HepG2 (cell line): ENCODE data around the gene SPOPL. TPM values are rescaled to one million over a fixed set of nuclear protein-coding genes. Genes with fewer than 3 reads are reported as not detected.
A peak's percentile ranks its signal among the peaks of the same experiment; 100 is the strongest.

Experiments
- ARNT2 ChIP-seq: sonication (generic); formaldehyde crosslinking; IDR thresholded peaks from 2 replicates; pipeline ENCODE4 v1.8.0; 2022; ENCODE audit warnings: mild to moderate bottlenecking, low read depth, missing genetic modification reagents, moderate library complexity
- IKZF1 ChIP-seq: fragments of 450-650 bp; IDR thresholded peaks from 2 replicates; pipeline ENCODE4 v1.7.1; 2016
- MAFG ChIP-seq: sonication (generic); formaldehyde crosslinking; IDR thresholded peaks from 2 replicates; pipeline ENCODE4 v1.5.1; 2020; ENCODE audit warnings: mild to moderate bottlenecking, missing genetic modification reagents
- MATR3 ChIP-seq: sonication (generic); formaldehyde crosslinking; IDR thresholded peaks from 2 replicates; pipeline ENCODE4 v1.4.0; 2020; ENCODE audit warnings: missing genetic modification reagents
- MYC ChIP-seq: sonication (generic); formaldehyde crosslinking; IDR thresholded peaks from 2 replicates; pipeline ENCODE4 v1.9.0; 2021; ENCODE audit warnings: missing genetic modification reagents, borderline replicate concordance
- NFYC ChIP-seq: IDR thresholded peaks from 2 replicates; pipeline ENCODE4 v1.6.1; 2016; ENCODE audit warnings: missing genetic modification reagents, missing compliant biosample characterization
- PHF21A ChIP-seq: sonication (generic); formaldehyde crosslinking; IDR thresholded peaks from 2 replicates; pipeline ENCODE4 v1.5.0; 2020; ENCODE audit warnings: mild to moderate bottlenecking, missing genetic modification reagents
- RFX5 ChIP-seq: IDR thresholded peaks from 2 replicates; pipeline ENCODE4 v1.6.1; 2011; ENCODE audit warnings: low read depth, low read length, improper control_type of control experiment
- SOX13 ChIP-seq, 3 experiments: fragments of 450-650 bp in 1 of 3; sonication (generic) in 1 of 3; formaldehyde crosslinking in 1 of 3; IDR thresholded peaks in 2 of 3; conservative IDR thresholded peaks in 1 of 3; 2 replicates each; pipeline versions ENCODE4 v1.5.0 to v1.6.1; 2016 to 2020; ENCODE audit warnings: antibody characterized with exemption in 1 of 3, mild to moderate bottlenecking in 1 of 3, missing compliant biosample characterization in 1 of 3, missing genetic modification reagents in 1 of 3, moderate library complexity in 1 of 3
- SYNCRIP ChIP-seq: fragments of 200-400 bp; formaldehyde crosslinking; IDR thresholded peaks from 2 replicates; pipeline ENCODE4 v1.6.1; 2018; ENCODE audit warnings: mild to moderate bottlenecking, low read depth, low read length; ENCODE audit not compliant: insufficient read depth
- TBP ChIP-seq: sonication (generic); formaldehyde crosslinking; IDR thresholded peaks from 2 replicates; pipeline ENCODE4 v1.5.0; 2020; ENCODE audit warnings: missing genetic modification reagents
- TEAD3 ChIP-seq: optimal IDR thresholded peaks from 2 replicates; pipeline ENCODE3; 2016; ENCODE audit warnings: borderline replicate concordance
- YY1 ChIP-seq: IDR thresholded peaks from 2 replicates; pipeline ENCODE4 v1.6.1; 2011; ENCODE audit warnings: low read length, low read depth, moderate library complexity, mild to moderate bottlenecking; ENCODE audit not compliant: insufficient read depth, insufficient replicate concordance
- ZBTB1 ChIP-seq: sonication (generic); formaldehyde crosslinking; IDR thresholded peaks from 2 replicates; pipeline ENCODE4 v1.4.0; 2020; ENCODE audit warnings: missing genetic modification reagents, borderline replicate concordance
- ZBTB21 ChIP-seq: sonication (generic); formaldehyde crosslinking; IDR thresholded peaks from 2 replicates; pipeline ENCODE4 v1.4.0; 2020; ENCODE audit warnings: missing genetic modification reagents
- ZEB1 ChIP-seq: IDR thresholded peaks from 2 replicates; pipeline ENCODE4 v1.6.1; 2012; ENCODE audit warnings: mild to moderate bottlenecking, low read depth, inconsistent platforms; ENCODE audit not compliant: insufficient replicate concordance
- ZFP36 ChIP-seq: fragments of 150-350 bp; IDR thresholded peaks from 2 replicates; pipeline ENCODE4 v1.6.1; 2018; ENCODE audit warnings: borderline replicate concordance, low read length, low read depth; ENCODE audit not compliant: partially characterized antibody
- ZNF24 ChIP-seq: fragments of 450-650 bp; IDR thresholded peaks from 2 replicates; pipeline ENCODE4 v1.6.1; 2017; ENCODE audit warnings: antibody characterized with exemption, mild to moderate bottlenecking
- ZNF292 ChIP-seq: sonication (generic); formaldehyde crosslinking; IDR thresholded peaks from 2 replicates; pipeline ENCODE4 v1.8.1; 2022; ENCODE audit warnings: mild to moderate bottlenecking, low read depth, missing genetic modification reagents, borderline replicate concordance
- ZNF430 ChIP-seq: sonication (generic); formaldehyde crosslinking; IDR thresholded peaks from 2 replicates; pipeline ENCODE4 v1.9.0; 2021; ENCODE audit warnings: mild to moderate bottlenecking, missing genetic modification reagents
- ZNF816 ChIP-seq: sonication (generic); formaldehyde crosslinking; IDR thresholded peaks from 2 replicates; pipeline ENCODE4 v1.8.0; 2022; ENCODE audit warnings: missing genetic modification reagents, mild to moderate bottlenecking, borderline replicate concordance
- polyA plus RNA-seq, 8 experiments: library from polyadenylated mRNA; depleted of rRNA in 3 of 8; stranded (reverse) in 7 of 8; unstranded in 1 of 8; fragments of >200 nt; fragmentation: Illumina TruSeq in 4 of 8; extraction: Trizol in 4 of 8; gene quantifications; 2 replicates each; pipeline versions ENCODE4 v1.2.1 to v1.2.3, GENCODE V29; 2011 to 2016; ENCODE audit warnings: low read depth in 4 of 8, missing spikeins in 1 of 8, mixed read lengths in 1 of 8; ENCODE audit not compliant: insufficient read depth in 1 of 8
- total RNA-seq, 5 experiments: library from RNA; depleted of rRNA; stranded (reverse); fragments of >200 nt; fragmentation: Illumina TruSeq; extraction: Trizol; gene quantifications; 2 replicates each; pipeline ENCODE4 v1.2.3, GENCODE V29; 2016; ENCODE audit warnings: low read depth in 1 of 5
- TF ChIP-seq, protein P1 (sequence below): sonication (generic); formaldehyde crosslinking; IDR thresholded peaks from 2 replicates; pipeline ENCODE4 v1.5.0; 2020; ENCODE audit warnings: missing genetic modification reagents, mild to moderate bottlenecking, borderline replicate concordance
- TF ChIP-seq, protein P2 (sequence below): sonication (generic); formaldehyde crosslinking; IDR thresholded peaks from 2 replicates; pipeline ENCODE4 v1.8.1; 2023; ENCODE audit warnings: missing genetic modification reagents, mild to moderate bottlenecking, borderline replicate concordance
- TF ChIP-seq, protein P3 (sequence below): sonication (generic); formaldehyde crosslinking; IDR thresholded peaks from 2 replicates; pipeline ENCODE4 v1.5.0; 2020; ENCODE audit warnings: mild to moderate bottlenecking, missing genetic modification reagents, moderate library complexity
- TF ChIP-seq, protein P4 (sequence below): IDR thresholded peaks from 2 replicates; pipeline ENCODE4 v1.6.1; 2012; ENCODE audit warnings: low read depth, low read length, improper control_type of control experiment

The SPOPL gene
- total and polyA plus RNA-seq, 2 of the 13 experiments (the other 11 are each of a cell fraction or from before 2014, with no cell fraction given) = 12.6 to 51.6 TPM

DNA sequence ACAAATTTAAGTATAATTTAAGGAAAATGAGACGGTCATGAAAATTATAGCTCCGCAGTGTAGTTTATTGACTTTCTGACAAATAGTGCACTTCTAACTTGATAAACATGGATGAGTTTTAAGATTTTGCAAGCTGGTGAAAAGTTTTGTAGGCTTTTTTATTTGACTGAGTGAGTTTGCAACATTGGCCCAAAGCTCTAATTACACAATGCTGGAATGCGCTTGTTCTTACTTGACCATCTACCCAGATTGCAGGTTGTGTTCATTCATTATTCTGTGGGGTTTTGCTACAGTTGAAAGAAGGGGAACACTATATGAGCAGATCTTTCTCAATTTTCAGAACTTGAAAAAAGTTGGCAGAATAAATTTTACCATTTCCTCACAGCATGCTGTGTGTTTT lies 13.5 kb downstream of the SPOPL start (continued):
- TF ChIP-seq MYC (CRISPR knock-in tag) (no peak), NFYC (no peak), TBP (CRISPR knock-in tag) (no peak), IKZF1 (no peak), ZFP36 (no peak), RFX5 (no peak), ZEB1 (no peak), MAFG (CRISPR knock-in tag) (no peak), ZNF24 (0 out of 2 replicates have a peak, but pooled peaks have one; percentile 45), ZNF292 (no peak), SOX13 (IDR thresholded peaks at IDR 0.05) (no peak), SOX13 (CRISPR knock-in tag; conservative IDR thresholded peaks at IDR 0.05 in 1 of 2, IDR thresholded peaks at IDR 0.05 in 1 of 2) (peak in 1 of 2 experiments; percentile 36; a peak in 1 of 4 replicates), ZNF430 (CRISPR knock-in tag) (no peak), ARNT2 (no peak), ZNF816 (CRISPR knock-in tag) (no peak), ZBTB1 (CRISPR knock-in tag) (no peak), MATR3 (no peak), TEAD3 (peak; percentile 87), YY1 (no peak), PHF21A (CRISPR knock-in tag) (no peak), SYNCRIP (no peak), ZBTB21 (CRISPR knock-in tag) (no peak)
- TF ChIP-seq, protein P1, sequence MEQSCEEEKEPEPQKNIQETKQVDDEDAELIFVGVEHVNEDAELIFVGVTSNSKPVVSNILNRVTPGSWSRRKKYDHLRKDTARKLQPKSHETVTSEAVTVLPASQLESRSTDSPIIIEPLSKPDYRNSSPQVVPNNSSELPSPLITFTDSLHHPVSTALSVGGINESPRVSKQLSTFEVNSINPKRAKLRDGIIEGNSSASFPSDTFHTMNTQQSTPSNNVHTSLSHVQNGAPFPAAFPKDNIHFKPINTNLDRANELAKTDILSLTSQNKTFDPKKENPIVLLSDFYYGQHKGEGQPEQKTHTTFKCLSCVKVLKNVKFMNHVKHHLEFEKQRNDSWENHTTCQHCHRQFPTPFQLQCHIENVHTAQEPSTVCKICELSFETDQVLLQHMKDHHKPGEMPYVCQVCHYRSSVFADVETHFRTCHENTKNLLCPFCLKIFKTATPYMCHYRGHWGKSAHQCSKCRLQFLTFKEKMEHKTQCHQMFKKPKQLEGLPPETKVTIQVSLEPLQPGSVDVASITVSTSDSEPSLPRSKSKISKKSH (CRISPR knock-in tag) = no peak
- TF ChIP-seq, protein P2, sequence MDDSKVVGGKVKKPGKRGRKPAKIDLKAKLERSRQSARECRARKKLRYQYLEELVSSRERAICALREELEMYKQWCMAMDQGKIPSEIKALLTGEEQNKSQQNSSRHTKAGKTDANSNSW = no peak
- TF ChIP-seq, protein P3, sequence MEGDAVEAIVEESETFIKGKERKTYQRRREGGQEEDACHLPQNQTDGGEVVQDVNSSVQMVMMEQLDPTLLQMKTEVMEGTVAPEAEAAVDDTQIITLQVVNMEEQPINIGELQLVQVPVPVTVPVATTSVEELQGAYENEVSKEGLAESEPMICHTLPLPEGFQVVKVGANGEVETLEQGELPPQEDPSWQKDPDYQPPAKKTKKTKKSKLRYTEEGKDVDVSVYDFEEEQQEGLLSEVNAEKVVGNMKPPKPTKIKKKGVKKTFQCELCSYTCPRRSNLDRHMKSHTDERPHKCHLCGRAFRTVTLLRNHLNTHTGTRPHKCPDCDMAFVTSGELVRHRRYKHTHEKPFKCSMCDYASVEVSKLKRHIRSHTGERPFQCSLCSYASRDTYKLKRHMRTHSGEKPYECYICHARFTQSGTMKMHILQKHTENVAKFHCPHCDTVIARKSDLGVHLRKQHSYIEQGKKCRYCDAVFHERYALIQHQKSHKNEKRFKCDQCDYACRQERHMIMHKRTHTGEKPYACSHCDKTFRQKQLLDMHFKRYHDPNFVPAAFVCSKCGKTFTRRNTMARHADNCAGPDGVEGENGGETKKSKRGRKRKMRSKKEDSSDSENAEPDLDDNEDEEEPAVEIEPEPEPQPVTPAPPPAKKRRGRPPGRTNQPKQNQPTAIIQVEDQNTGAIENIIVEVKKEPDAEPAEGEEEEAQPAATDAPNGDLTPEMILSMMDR (CRISPR knock-in tag) = no peak
- TF ChIP-seq, protein P4, sequence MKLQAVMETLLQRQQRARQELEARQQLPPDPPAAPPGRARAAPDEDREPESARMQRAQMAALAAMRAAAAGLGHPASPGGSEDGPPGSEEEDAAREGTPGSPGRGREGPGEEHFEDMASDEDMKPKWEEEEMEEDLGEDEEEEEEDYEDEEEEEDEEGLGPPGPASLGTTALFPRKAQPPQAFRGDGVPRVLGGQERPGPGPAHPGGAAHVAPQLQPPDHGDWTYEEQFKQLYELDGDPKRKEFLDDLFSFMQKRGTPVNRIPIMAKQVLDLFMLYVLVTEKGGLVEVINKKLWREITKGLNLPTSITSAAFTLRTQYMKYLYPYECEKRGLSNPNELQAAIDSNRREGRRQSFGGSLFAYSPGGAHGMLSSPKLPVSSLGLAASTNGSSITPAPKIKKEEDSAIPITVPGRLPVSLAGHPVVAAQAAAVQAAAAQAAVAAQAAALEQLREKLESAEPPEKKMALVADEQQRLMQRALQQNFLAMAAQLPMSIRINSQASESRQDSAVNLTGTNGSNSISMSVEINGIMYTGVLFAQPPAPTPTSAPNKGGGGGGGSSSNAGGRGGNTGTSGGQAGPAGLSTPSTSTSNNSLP = peak; percentile 47; the same call in 1 of the 2 replicates
